Calu3 (cell line): ENCODE data around the gene ATP13A2. TPM values are rescaled to one million over a fixed set of nuclear protein-coding genes. Genes with fewer than 3 reads are reported as not detected.
"Not testable (repeated sequence)": the region's sequence is repeated elsewhere in the genome, so short reads cannot be mapped to it uniquely, and the experiment has no call there.

Source experiments
- BruUV-seq: library from RNA; stranded (reverse); fragments of 400-500 nt; replicated peaks from 2 replicates; lab custom pipeline; 2021; lab: Mats Ljungman, UMichigan
- CTCF ChIA-PET: fragments of 300-600 bp; sonication (Branson Sonifier 250); formaldehyde crosslinking; loops from one replicate; lab custom pipeline; 2022; ENCODE audit warnings: antibody characterized with exemption; lab: Charles Lee
- DNase-seq: peaks from one replicate; pipeline ENCODE4 v3.0.0; 2022
- H3K27ac Mint-ChIP-seq: one replicate; pipeline ENCODE4 v1.8.0; 2022; ENCODE audit warnings: mixed read lengths; ENCODE audit not compliant: unreplicated experiment
- H3K27me3 Mint-ChIP-seq: one replicate; pipeline ENCODE4 v1.8.0; 2022; ENCODE audit warnings: mixed read lengths; ENCODE audit not compliant: unreplicated experiment
- H3K36me3 Mint-ChIP-seq: one replicate; pipeline ENCODE4 v1.8.0; 2022; ENCODE audit warnings: mild to moderate bottlenecking, moderate library complexity, mixed read lengths; ENCODE audit not compliant: insufficient read depth, unreplicated experiment
- H3K4me1 Mint-ChIP-seq: one replicate; pipeline ENCODE4 v1.8.0; 2022; ENCODE audit warnings: mild to moderate bottlenecking, low read depth, mixed read lengths; ENCODE audit not compliant: unreplicated experiment
- H3K4me3 Mint-ChIP-seq: one replicate; pipeline ENCODE4 v1.8.0; 2022; ENCODE audit warnings: mild to moderate bottlenecking, low read depth, moderate library complexity, mixed read lengths; ENCODE audit not compliant: unreplicated experiment
- H3K9me3 Mint-ChIP-seq: one replicate; pipeline ENCODE4 v1.8.0; 2022; ENCODE audit warnings: low read depth, mixed read lengths; ENCODE audit not compliant: unreplicated experiment
- intact Hi-C: fragments of 100-400 bp; cut with micrococcal nuclease; formaldehyde crosslinking; loops from one replicate; pipeline ENCODE4 v1.10.0; 2022; ENCODE audit not compliant: unreplicated experiment
- total RNA-seq: library from RNA; stranded (reverse); gene quantifications from 2 replicates; pipeline ENCODE4 v1.2.3, GENCODE V29; 2022
- TF ChIP-seq, protein P1 (sequence below): fragments of 200-600 bp; IDR thresholded peaks from one replicate; pipeline ENCODE4 v1.8.0; 2022; ENCODE audit warnings: antibody characterized with exemption; ENCODE audit not compliant: unreplicated experiment

ATP13A2 gene
- total RNA-seq, 1 experiment from 2014 or later: 33.4 TPM

DNA sequence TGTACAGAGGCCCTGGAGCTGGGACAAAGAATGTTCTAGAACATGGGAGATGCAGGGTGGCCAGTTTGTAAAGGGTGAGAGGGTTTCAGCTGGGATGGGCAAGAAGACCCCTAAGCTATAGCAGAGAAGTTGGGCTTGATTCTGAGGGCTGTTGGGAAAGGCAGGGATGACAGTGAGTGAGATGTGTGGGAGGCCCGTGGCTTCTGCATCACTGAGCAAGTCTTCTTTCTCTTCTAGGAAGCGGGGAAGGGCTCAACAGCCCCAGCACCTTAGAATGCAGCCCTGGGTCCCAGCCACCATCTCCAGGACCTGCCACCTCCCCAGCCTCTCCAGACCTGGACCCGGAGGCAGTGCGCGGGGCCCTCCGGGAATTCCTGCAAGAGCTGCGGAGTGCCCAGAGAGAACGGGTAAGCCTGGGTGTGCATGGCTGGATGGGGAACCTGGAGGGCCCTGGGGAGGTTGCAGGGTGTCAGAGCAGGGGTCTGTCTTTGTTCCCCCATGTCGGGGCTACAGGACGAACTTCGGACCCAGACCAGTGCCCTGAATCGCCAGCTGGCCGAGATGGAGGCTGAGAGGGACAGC lies 46.2 kb downstream of the ATP13A2 start:
- no peak for DNase-seq
- intact Hi-C loops: no loop called here
- TF ChIP-seq, protein P1, sequence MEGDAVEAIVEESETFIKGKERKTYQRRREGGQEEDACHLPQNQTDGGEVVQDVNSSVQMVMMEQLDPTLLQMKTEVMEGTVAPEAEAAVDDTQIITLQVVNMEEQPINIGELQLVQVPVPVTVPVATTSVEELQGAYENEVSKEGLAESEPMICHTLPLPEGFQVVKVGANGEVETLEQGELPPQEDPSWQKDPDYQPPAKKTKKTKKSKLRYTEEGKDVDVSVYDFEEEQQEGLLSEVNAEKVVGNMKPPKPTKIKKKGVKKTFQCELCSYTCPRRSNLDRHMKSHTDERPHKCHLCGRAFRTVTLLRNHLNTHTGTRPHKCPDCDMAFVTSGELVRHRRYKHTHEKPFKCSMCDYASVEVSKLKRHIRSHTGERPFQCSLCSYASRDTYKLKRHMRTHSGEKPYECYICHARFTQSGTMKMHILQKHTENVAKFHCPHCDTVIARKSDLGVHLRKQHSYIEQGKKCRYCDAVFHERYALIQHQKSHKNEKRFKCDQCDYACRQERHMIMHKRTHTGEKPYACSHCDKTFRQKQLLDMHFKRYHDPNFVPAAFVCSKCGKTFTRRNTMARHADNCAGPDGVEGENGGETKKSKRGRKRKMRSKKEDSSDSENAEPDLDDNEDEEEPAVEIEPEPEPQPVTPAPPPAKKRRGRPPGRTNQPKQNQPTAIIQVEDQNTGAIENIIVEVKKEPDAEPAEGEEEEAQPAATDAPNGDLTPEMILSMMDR: no peak
- BruUV-seq: no TSS peak
- no peaks in the 10 kb centered on the region for H3K27me3 Mint-ChIP-seq
- no peaks in the 10 kb centered on the region for H3K4me1 Mint-ChIP-seq
- no peak overlapping the region for H3K27ac Mint-ChIP-seq
- H3K36me3 Mint-ChIP-seq: peaks cover 3% of the 10 kb centered on the region
- H3K4me3 Mint-ChIP-seq: no peak overlapping the region
- CTCF ChIA-PET: no interaction called here
- H3K9me3 Mint-ChIP-seq: no peaks in the 10 kb centered on the region

DNA sequence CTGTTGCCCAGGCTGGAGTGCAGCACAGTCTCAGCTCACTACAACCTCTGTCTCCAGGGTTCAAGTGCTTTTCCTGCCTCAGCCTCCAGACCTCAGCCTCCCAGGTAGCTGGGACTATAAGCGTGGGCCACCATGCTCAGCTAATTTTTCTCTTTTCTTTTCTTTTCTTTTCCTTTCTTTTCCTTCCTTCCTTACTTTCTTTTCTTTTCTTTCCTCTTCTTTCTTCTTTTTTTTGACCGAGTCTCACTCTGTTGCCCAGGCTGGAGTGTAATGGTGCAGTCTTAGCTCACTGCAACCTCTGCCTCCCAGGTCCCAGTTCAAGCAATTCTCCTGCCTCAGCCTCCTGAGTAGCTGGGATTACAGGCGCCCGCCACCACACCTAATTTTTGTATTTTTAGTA lies 47.6 kb downstream of the ATP13A2 start:
- H3K4me3 Mint-ChIP-seq, H3K36me3 Mint-ChIP-seq, H3K4me1 Mint-ChIP-seq, BruUV-seq, intact Hi-C loops, DNase-seq, H3K27ac Mint-ChIP-seq, H3K27me3 Mint-ChIP-seq, H3K9me3 Mint-ChIP-seq, CTCF ChIA-PET: not testable (repeated sequence)

DNA sequence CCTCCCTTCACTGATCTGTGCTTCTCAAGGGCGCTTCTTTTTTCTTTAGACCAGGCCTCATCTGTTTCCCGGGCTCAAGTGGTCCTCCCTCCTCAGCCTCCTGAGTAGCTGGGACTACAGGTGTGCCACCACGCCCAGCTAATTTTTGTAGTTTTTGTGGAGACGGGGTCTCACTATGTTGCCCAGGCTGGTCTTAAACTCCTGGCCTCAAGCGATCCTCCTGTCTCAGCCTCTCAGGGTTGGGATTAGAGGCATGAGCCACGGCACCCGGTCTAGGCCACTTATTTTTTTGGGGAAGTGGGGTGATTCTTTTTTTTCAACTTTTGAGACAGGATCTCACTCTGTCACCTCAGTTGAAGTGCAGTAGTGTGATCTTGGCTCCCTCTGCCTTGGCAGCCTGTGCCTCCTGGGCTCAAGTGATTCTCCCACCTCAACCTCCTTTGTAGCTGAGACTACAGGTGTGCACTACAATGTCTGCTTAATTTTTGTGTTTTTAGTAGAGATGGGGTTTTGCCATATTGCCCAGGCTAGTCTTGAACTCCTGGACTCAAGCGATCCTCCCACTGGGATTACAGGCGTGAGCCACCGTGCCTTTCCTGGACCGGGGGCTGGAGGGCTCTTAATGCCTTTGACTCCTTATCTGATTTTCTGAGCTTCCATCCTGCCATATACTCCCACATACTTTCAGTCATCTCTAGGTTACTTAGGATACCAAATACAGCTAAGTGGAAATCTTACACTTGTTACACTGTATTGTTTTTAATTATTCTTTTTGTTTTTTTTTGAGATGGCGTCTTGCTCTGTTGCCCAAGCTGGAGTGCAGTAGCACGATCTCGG lies 50.2 kb downstream of the ATP13A2 start:
- DNase-seq: no peak
- Mint-ChIP-seq H3K4me3 (peak overlapping the region; percentile 24), H3K36me3 (no peaks in the 10 kb centered on the region), H3K27ac (no peak overlapping the region), H3K4me1 (no peaks in the 10 kb centered on the region), H3K27me3 (no peaks in the 10 kb centered on the region), H3K9me3 (no peaks in the 10 kb centered on the region)
- intact Hi-C loops: no loop called here
- CTCF ChIA-PET: interaction anchor here (0.5 to 2.5 kb wide), 5 partner anchors 10 to 659 kb away, joined by 3 to 18 read pairs (median 4); partner anchors contain the start of gene CROCC
- TF ChIP-seq, protein P1: no peak
- BruUV-seq: no TSS peak

DNA sequence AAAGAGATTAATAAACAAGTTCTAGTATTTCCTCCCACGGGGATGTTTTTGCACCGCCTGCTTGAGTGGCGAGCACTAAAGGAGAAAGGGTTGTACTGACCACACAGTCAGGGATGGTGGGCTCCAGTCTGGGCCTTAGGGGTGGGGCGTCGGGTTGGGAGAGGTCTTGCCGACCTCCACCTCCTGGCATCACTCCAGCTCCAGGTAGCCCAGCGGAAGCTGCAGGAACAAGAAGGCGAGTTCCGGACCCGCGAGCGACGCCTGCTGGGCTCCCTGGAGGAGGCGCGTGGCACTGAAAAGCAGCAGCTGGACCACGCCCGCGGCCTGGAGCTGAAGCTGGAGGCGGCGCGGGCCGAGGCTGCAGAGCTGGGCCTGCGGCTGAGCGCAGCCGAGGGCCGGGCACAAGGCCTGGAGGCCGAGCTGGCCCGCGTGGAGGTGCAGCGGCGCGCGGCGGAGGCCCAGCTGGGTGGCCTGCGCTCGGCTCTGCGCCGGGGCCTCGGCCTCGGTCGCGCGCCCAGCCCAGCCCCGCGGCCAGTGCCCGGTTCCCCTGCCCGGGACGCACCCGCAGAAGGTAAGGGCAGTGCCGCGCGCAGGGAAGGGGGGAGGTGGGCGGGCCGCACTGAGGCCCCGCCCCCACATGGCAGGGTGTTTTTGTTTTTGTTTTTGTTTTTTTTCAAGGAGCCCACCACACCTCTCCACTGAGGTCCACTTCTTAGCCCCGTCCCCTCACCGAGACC lies 51.0 kb downstream of the ATP13A2 start:
- intact Hi-C loops: no loop called here
- CTCF ChIA-PET: interaction anchor here (0.5 to 2.5 kb wide), 4 partner anchors 9 to 57 kb away, joined by 3 to 18 read pairs (median 5); partner anchors contain the start of gene CROCC
- Mint-ChIP-seq H3K9me3 (no peaks in the 10 kb centered on the region), H3K4me3 (peak overlapping the region; percentile 56), H3K27me3 (no peaks in the 10 kb centered on the region), H3K36me3 (no peaks in the 10 kb centered on the region), H3K27ac (no peak overlapping the region), H3K4me1 (no peaks in the 10 kb centered on the region)
- TF ChIP-seq, protein P1: peak; percentile 52
- no TSS peak for BruUV-seq
- DNase-seq: peak; percentile 91
